Inferior parietal cortex (tissue), 1 donor: ENCODE results near the gene C1QTNF6.
A peak's percentile ranks its signal among the peaks of the same experiment; 100 is the strongest.
"Not testable (repeated sequence)": the region's sequence is repeated elsewhere in the genome, so short reads cannot be mapped to it uniquely, and the experiment has no call there.

Experiments used
- DNase-seq: peaks from one replicate; pipeline ENCODE4 v3.0.0-alpha.2; 2016; ENCODE audit errors: extremely low spot score

C1QTNF6 gene

DNA sequence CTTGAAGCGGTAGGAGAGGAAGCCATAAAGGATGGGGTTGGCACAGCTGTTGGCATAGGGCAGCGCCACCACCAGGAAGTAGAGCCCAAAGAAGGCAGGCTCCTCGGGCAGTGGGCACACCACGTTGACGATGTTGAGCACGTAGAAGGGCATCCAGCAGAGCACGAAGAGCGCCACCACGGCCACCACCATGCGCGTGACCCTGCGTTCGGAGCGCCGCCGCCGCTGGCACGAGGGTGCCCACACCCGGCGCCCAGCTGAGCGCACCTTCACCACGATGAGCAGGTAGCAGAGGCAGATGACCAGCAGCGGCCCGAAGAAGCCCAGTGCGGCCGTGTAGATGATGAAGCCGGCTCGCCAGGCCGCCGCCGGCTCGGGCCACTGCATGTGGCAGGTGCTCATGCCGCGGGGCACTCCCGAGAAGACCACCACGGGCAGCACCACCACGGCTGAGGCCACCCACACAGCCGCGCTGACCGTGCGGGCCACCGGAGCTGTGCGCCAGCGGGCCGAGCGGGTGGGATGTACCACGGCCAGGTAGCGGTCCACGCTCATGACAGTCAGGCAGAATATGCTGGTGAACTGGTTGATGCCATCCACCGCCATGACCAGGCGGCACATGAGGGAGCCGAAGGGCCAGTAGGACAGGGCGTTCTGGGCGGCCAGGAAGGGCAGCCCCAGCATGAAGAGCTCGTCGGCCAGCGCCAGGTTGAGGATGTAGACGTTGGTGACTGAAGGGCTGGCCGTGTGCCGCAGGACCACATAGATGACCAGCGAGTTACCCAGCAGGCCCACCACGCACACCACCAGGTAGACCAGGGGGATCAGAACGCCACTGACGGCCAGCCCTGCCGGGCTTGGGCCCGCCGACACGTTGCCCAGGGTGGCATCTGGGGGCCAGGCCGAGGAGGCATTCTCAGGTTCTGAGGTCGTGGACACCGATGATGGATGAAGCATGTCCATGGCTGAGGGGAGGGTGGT, 19.1 kb upstream of the C1QTNF6 start:
- DNase-seq = no peak

DNA sequence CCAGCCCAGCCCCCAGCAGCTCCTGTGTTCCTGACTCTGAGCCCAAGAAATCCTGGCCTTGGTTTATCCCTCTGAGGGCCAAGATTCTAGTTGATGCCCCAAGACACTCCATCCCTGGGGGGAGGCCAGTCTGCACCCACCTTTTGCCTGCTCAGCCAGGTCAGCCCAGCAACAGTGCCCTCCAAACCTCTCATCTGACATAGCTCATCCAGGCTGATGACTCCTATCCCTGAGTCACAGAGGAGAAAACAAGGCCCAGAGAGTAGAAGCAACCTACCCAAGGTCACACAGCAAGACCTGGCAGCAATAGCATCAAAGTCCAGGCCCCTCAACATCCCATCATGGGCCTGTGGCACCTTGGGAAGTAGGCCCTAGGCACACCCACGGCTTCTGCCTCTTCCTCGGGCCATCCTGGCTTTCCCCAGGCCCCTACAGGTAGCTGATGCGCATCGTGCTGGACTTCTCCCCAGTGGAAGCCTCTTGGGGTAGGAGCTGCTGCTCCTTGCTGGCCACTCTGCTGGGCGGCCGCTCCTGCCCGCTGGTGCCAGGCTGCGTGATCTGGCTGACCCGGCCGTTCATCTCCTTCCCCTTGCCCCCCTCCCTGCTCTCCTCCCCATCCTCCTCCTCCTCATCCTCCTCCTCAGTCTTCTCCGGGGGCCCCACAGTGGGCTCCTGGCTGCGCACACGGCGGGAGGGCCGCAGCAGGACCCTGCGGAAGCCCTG, 18.2 kb upstream of the C1QTNF6 start:
- no peak for DNase-seq

DNA sequence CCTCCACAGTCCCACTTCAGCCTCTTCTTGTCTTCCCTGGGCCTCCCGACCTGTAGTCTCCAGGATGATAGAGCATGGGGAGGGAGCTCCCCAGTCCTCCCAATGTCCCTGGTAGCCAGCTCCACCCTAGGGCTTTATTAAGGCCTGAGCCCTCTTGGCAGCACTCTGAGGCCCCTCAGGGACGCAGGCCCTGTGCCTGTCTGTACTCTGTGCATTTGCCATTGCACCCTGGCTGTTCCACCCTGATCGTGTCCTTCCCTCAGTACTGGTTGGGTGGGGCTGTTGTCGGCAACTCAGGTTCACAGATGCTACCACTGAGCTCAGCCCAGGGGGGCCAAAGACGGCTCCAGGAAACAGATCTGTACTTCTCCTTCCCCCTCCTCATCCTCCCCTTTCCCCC, 17.0 kb upstream of the C1QTNF6 start:
- no peak for DNase-seq

- DNase-seq = no peak
These were observed 16.1 kb upstream of the C1QTNF6 start for GRCh38 chr22:37204045-37204655.

- no peak for DNase-seq
These were observed 15.5 kb upstream of the C1QTNF6 start for GRCh38 chr22:37203354-37204044.

GRCh38 chr22:37202716-37203115, 14.7 kb upstream of the C1QTNF6 start:
- no peak for DNase-seq

GRCh38 chr22:37202001-37202555, 14.0 kb upstream of the C1QTNF6 start:
- DNase-seq = no peak

DNA sequence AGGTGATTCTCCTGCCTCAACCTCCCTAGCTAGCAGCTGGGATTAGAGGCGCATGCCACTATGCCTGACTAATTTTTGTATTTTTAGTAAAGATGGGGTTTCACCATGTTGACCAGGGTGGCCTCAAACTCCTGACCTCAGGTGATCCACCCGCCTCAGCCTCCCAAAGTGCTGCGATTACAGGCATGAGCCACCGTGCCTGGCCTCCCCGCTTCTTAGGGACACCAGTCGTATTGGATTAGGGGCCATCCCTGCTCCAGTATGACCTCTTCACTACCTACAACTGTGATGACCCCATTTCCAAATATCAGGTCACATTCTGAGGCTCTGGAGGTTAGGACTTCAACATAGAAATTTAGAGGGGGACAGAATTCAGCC, 13.4 kb upstream of the C1QTNF6 start:
- DNase-seq = not testable (repeated sequence)

DNA sequence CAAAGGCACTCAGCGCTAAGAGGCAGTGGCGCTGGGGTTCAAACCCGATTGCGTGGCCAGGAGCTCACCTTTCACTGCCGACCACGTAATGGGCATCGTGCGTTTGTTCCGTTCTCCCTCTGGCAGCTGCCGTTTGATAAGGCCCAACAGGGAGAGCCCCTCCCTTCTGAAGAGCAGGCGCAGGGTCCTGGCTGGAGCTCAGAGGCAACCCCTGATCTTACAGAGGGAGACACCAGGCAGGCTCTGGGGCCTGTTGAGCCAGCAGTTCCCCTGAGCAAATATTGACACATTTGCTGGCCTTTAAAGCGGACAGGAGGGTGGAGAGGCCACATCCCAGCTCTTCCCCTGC, 11.7 kb upstream of the C1QTNF6 start:
- no peak for DNase-seq

DNA sequence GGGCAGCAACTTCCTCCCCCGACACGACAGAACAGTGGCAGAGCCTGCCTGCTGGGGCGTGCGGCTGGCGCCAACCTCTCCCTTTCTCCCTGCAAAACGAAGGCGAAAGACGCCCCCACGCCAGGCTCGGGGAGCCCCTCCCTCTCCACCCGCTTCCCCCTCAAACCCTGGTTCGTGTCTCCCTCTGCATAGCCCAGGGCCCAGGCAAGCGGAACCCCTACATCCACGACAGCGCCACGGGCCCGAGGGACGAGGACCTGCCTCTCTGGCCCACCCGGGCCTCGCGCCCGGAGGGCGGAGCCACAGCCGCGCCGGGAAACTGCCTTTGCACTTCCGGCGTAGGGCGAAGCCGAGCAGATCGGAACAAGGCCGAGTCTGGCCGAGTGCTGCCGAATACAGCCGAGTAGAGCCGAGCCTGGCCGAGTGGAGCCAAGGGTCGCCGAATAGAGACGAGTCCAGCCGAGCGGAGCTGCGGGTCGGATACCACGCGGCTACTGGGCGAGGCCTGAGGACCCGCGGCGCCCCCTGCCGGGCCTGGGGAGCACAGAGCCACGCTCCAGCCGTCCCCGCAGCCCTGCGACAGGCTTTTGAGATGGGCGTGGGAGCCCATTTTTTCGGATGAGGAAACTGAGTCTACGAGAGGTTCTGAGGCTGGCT, 11.2 kb upstream of the C1QTNF6 start:
- peak; percentile 98 for DNase-seq

- peak; percentile 83 for DNase-seq
These were observed 10.4 kb upstream of the C1QTNF6 start for GRCh38 chr22:37198258-37199102.

DNA sequence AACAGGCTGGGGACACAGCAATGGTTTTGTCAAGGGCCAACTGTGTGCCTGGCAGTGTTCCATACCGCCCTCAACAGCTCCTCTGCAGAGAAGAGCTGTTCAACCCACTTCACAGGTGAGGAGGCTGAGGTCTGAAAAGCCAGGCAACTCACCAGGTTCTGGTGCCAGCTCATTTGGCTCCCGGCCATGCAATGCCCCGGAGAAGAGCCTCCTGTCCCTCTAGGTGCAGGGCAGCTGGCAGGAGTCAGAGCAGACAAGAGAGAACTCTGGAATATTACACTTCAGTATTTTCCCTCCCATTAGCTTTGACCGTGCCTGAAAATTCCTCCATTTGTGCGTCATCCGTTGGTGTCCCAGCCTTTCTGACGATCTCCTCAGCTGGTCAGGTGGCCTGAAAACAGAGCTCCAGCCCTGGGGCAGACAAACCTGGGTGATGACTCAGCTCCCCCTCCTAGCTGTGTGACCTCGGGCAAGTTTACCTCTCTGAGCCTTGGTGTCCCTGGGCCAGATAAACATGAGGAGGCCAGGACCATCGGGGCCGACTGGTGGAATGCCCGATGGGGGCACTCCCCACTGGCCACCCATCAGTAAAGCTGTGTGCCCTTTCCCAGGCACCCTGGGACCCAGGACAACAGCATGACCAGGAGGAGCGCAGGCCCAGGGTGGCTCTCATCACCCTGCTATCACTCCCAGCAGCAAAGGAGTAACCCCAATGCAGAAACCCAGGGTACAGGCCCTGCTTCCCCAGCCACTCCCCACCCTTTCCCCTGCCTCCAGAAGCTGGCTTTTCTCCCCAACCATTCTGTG, 9.6 kb upstream of the C1QTNF6 start:
- DNase-seq = no peak

DNA sequence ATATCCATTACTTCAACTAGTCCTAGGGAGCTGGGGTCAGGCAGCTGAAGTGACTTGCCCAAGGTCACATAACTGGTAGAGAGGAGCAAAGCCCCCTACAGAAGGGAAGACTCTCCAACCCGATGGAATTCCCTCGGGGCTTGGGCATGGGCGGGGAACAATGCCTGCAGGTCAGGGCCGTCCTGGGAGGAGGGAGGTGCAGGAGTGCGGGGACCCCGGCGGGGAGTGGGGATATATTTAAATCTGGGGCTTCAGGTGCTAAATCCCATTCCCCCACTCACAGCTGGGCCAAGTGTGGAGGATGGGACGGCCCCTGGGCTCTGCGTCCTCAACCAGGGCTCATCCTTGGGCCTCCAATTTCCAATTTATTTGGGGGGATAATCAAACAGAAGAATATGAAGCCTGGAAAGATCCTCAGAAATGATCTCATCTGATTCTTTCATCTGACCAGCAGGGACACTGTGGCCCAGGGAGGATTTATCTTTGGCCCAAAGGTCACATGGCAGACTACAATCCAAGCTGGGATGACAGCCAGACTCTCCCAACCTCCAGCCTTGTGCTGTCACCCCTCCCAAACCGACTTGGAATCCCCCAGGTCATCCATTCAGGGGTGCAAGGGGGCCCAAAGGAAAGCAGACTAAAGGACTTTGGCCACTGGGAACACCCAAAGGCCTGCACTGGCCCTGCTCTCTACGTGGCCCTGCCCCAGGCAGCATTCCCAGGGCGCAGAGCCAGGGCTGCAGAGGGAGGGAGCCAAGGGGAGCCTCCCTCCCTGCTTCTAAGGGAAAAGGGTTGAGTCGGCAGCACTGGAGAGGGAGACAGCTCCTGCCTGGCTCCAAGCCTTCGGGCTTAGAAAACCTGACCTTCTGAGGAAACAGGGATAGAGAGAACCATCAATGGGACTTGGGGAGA, 8.7 kb upstream of the C1QTNF6 start:
- DNase-seq = peak; percentile 50

DNA sequence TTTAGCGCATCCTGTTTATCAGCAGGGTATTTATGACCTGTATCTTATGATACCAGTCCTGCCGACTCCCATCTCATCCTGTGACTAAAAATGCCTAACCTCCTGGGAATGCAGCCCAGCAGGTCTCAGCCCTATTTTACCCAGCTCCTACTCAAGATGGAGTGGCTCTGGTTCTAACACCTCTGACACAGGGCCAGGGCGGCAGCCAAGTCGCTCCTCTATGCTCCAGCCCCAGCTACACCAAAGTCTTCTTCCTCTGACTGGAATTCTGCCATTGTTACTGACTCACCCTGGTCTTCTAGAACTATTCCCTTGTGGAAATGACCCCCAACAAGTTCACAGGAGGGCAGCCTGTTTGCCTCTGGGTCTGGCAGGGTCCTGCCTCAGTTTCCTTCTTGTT, 7.9 kb upstream of the C1QTNF6 start:
- no peak for DNase-seq

DNA sequence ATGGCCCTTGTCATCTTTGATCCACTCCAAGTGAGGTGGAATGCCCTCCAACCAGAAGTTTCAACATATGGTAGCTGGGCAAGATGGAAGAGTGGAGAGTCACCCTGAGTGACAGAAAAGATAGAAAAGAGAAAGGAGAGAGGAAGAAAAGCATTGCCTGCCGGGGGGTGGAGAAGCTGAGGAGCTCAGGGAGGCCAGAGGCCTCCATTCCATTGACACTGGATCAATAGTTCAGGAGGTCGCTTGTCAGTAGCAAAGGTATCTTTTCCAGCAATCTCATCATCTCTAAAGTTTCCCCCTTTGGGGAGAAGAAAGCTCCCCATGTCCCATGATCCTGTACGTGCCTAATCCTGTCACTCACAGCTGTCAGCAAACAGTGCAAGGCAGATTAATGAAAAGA, 6.7 kb upstream of the C1QTNF6 start:
- DNase-seq = no peak

GRCh38 chr22:37193629-37194191, 5.7 kb upstream of the C1QTNF6 start:
- peak; percentile 54 for DNase-seq

DNA sequence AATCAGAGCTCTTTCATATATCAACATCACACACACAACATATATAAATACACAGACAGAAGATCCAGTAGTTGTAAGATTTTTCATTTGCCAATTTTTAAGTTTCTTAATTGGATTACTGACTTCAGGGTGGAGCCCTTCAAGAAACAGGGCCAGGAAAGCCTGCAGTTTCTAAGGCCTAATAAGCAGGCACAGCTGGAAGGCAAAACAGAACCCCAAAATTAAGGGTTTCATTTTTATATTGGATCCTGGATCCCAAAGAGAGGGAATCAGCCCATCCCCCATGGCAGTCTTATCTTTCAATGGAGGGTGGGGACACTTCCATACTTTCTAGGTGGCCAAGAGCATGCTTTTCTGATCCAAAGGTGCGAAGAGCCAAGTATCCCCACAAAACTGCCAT, 4.7 kb upstream of the C1QTNF6 start:
- no peak for DNase-seq

GRCh38 chr22:37192204-37192603, 4.2 kb upstream of the C1QTNF6 start:
- DNase-seq = no peak
